Measurements from ENCODE around the gene TTC9. TPM values are rescaled to one million over a fixed set of nuclear protein-coding genes. Genes with fewer than 3 reads are reported as not detected.
A peak's percentile ranks its signal among the peaks of the same experiment; 100 is the strongest.

Gene TTC9
- total and polyA plus RNA-seq, 10 of the 15 experiments (the other 5 are each of a cell fraction or from before 2014, with no cell fraction given): 0.87 to 15.8 (median 7.8) TPM

- TF ChIP-seq BHLHE40 (IDR thresholded peaks at IDR 0.05; ENCODE audit: borderline replicate concordance in 1 of 2, low read depth in 2 of 2, low read length in 1 of 2): no peak
- TF ChIP-seq PKNOX1 (IDR thresholded peaks at IDR 0.05): no peak
- peak; percentile 93 for TF ChIP-seq NBN (IDR thresholded peaks at IDR 0.05)
- peak; percentile 64 for TF ChIP-seq MXI1 (IDR thresholded peaks at IDR 0.05; ENCODE audit: low read depth, low read length)
- no peak for TF ChIP-seq FOXM1 (IDR thresholded peaks at IDR 0.05; ENCODE audit: low read depth, low read length)
- TF ChIP-seq BACH1 (IDR thresholded peaks at IDR 0.05; ENCODE audit: borderline replicate concordance): no peak
- TF ChIP-seq RCOR1 (conservative IDR thresholded peaks at IDR 0.05; ENCODE audit: low read depth, low read length): no peak
- peak; percentile 52; the same call in 1 of the 2 replicates for TF ChIP-seq SIN3A (IDR thresholded peaks at IDR 0.05; ENCODE audit: low read depth, low read length)
- TF ChIP-seq E2F4 (IDR thresholded peaks at IDR 0.05; ENCODE audit: low read depth, low read length): no peak
- TF ChIP-seq CBFB (IDR thresholded peaks at IDR 0.05; ENCODE audit: low read depth): 0 out of 2 replicates have a peak, but pooled peaks have one; percentile 33
- TF ChIP-seq TAF1 (IDR thresholded peaks at IDR 0.05; ENCODE audit: borderline replicate concordance, low read depth, low read length): peak; percentile 74; the same call in 1 of the 2 replicates
- TF ChIP-seq PBX3 (IDR thresholded peaks at IDR 0.05; ENCODE audit: insufficient replicate concordance, low read depth, low read length): no peak
- no peak for TF ChIP-seq ESRRA (IDR thresholded peaks at IDR 0.05; ENCODE audit: low read length)
- no peak for TF ChIP-seq CEBPZ (IDR thresholded peaks at IDR 0.05; ENCODE audit: low read depth, low read length)
- TF ChIP-seq RAD21 (IDR thresholded peaks at IDR 0.05; ENCODE audit: insufficient read depth, low read depth, low read length): no peak
- no peak for TF ChIP-seq SMAD5 (IDR thresholded peaks at IDR 0.05; ENCODE audit: low read depth)
- TF ChIP-seq SMC3 (IDR thresholded peaks at IDR 0.05; ENCODE audit: borderline replicate concordance, low read length): no peak
- no peak for TF ChIP-seq IRF5 (IDR thresholded peaks at IDR 0.05; ENCODE audit: borderline replicate concordance)
- no peak for TF ChIP-seq NR2F1 (conservative IDR thresholded peaks at IDR 0.05)
- TF ChIP-seq NFIC (IDR thresholded peaks at IDR 0.05; ENCODE audit: low read depth, low read length): peak; percentile 46; the same call in 1 of the 2 replicates
- no peak for TF ChIP-seq KDM1A (IDR thresholded peaks at IDR 0.05; ENCODE audit: borderline replicate concordance)
- no peak for TF ChIP-seq PAX8 (IDR thresholded peaks at IDR 0.05)
- TF ChIP-seq NFXL1 (IDR thresholded peaks at IDR 0.05; ENCODE audit: borderline replicate concordance): no peak
Measured at GRCh38 chr14:70600382-70601157, 41.1 kb upstream of the TTC9 start, which contains the start of gene MED6 (continued).

Measured in GM12878 (cell line).